K562 (cell line): ENCODE results near the gene TMEM156. TPM values are rescaled to one million over a fixed set of nuclear protein-coding genes. Genes with fewer than 3 reads are reported as not detected.

Experiments used
- ATAC-seq: fragments of 200-7000 bp; cut with Tn5 transposase; 3 replicates; pipeline ENCODE4 v1.9.1; 2020; ENCODE audit warnings: moderate library complexity
- BruUV-seq: library from RNA; stranded (reverse); fragments of 400-500 nt; replicated peaks from 2 replicates; lab custom pipeline; 2021; lab: Mats Ljungman, UMichigan
- CTCF ChIA-PET: fragments of 300-600 bp; formaldehyde crosslinking; extraction: SDS; loops from one replicate; lab custom pipeline; 2021; ENCODE audit warnings: low intra/inter-chr PET ratio; lab: Yijun Ruan, JAX
- POLR2A ChIA-PET: fragments of 300-600, 350-650 bp; sonication (Branson Sonifier 250); formaldehyde crosslinking; extraction: SDS; loops from one replicate; lab custom pipeline; 2021; ENCODE audit warnings: antibody characterized with exemption, inconsistent platforms; lab: Yijun Ruan, JAX
- DNase-seq, 4 experiments: peaks; one replicate each; pipeline versions ENCODE4 v3.0.0 to v3.0.0-alpha.2; 2011 to 2018; ENCODE audit warnings: low spot score in 3 of 4, mixed read lengths in 3 of 4; ENCODE audit errors: extremely low read depth in 1 of 4
- FAIRE-seq: peaks from 2 replicates; lab custom pipeline; 2011; peaks lifted over from hg19 to GRCh38; lab: Jason Lieb, UNC
- H2AFZ ChIP-seq: 2 replicates; pipeline ENCODE4 v1.6.0; 2011; ENCODE audit warnings: low read depth, low read length, control low read depth, inconsistent platforms
- H3K27ac ChIP-seq: fragments of 200-600 bp; 3 replicates; pipeline ENCODE4 v1.8.0; 2011; ENCODE audit warnings: low read depth, mild to moderate bottlenecking, control low read depth, inconsistent platforms, low read length, moderate library complexity, mixed read lengths; ENCODE audit errors: extremely low read depth
- H3K27me3 ChIP-seq, 2 experiments: fragments of 300-600 bp in 1 of 2; 2 replicates in 1 of 2; 3 replicates in 1 of 2; pipeline versions ENCODE4 v1.6.0 to v1.8.0; 2011; ENCODE audit warnings: inconsistent platforms in 2 of 2, low read length in 2 of 2, mild to moderate bottlenecking in 1 of 2, mixed read lengths in 1 of 2, moderate library complexity in 1 of 2; ENCODE audit not compliant: control insufficient read depth in 2 of 2, insufficient read depth in 2 of 2
- H3K36me3 ChIP-seq: fragments of 300-600 bp; 3 replicates; pipeline ENCODE4 v1.8.0; 2011; ENCODE audit warnings: mild to moderate bottlenecking, low read length, inconsistent platforms; ENCODE audit not compliant: control insufficient read depth, insufficient read depth
- H3K4me1 ChIP-seq, 2 experiments: fragments of 200-600 bp in 1 of 2; replicated peaks in 1 of 2; 2 replicates in 1 of 2; 3 replicates in 1 of 2; pipeline versions ENCODE4 v1.5.1 to v1.8.0; 2011; ENCODE audit warnings: inconsistent platforms in 2 of 2, low read length in 2 of 2, mild to moderate bottlenecking in 1 of 2, mixed read lengths in 1 of 2, moderate library complexity in 1 of 2; ENCODE audit not compliant: control insufficient read depth in 2 of 2, insufficient read depth in 2 of 2
- H3K4me2 ChIP-seq: 2 replicates; pipeline ENCODE4 v1.6.1; 2011; ENCODE audit warnings: low read length, control low read depth, inconsistent platforms, mixed read lengths; ENCODE audit not compliant: insufficient read depth
- H3K4me3 ChIP-seq: fragments of 200-600 bp; sonication (generic), shearing (Covaris generic); 2 replicates; pipeline ENCODE4 v1.5.1; 2016; ENCODE audit warnings: control low read depth, inconsistent platforms
- H3K79me2 ChIP-seq: fragments of 200-600 bp; 3 replicates; pipeline ENCODE4 v1.8.0; 2011; ENCODE audit warnings: low read length, inconsistent platforms; ENCODE audit not compliant: control insufficient read depth, insufficient read depth
- H3K9ac ChIP-seq, 2 experiments: 2 replicates each; pipeline versions ENCODE4 v1.6.0 to v1.6.1; 2011; ENCODE audit warnings: low read depth in 2 of 2, low read length in 2 of 2, control low read depth in 1 of 2, inconsistent platforms in 1 of 2, mild to moderate bottlenecking in 1 of 2, mixed read lengths in 1 of 2; ENCODE audit not compliant: insufficient read depth in 1 of 2
- H3K9me1 ChIP-seq: one replicate; pipeline ENCODE4 v1.6.0; 2011; ENCODE audit warnings: inconsistent platforms, mild to moderate bottlenecking, low read length, moderate library complexity; ENCODE audit not compliant: control insufficient read depth, insufficient read depth
- H3K9me3 ChIP-seq: replicated peaks from 2 replicates; pipeline ENCODE4 v1.5.1; 2011; ENCODE audit warnings: low read depth, low read length, inconsistent platforms; ENCODE audit not compliant: control insufficient read depth, insufficient read depth
- H4K20me1 ChIP-seq: replicated peaks from 2 replicates; pipeline ENCODE4 v1.6.1; 2011; ENCODE audit warnings: low read length, inconsistent platforms, mixed read lengths; ENCODE audit not compliant: control insufficient read depth, insufficient read depth
- CTCF ChIP-seq, 3 experiments: IDR thresholded peaks in 2 of 3; conservative IDR thresholded peaks in 1 of 3; 2 replicates each; pipeline ENCODE4 v1.5.1; 2011 to 2012; ENCODE audit warnings: low read length in 3 of 3, mild to moderate bottlenecking in 3 of 3, control low read depth in 2 of 3, improper control_type of control experiment in 1 of 3, inconsistent platforms in 1 of 3, low read depth in 1 of 3, mixed read lengths in 1 of 3, moderate library complexity in 1 of 3; ENCODE audit not compliant: insufficient read depth in 2 of 3
- HEY1 ChIP-seq: fragments of 250-450 bp; sonication (Bioruptor Pico); IDR thresholded peaks from 2 replicates; pipeline ENCODE4 v1.5.0; 2020; ENCODE audit warnings: mild to moderate bottlenecking, moderate library complexity, borderline replicate concordance
- JUNB ChIP-seq: fragments of 450-650 bp; formaldehyde crosslinking; conservative IDR thresholded peaks from 2 replicates; pipeline ENCODE4 v1.4.0; 2020; ENCODE audit warnings: mild to moderate bottlenecking
- KLF10 ChIP-seq: fragments of 250-450 bp; sonication (Bioruptor Pico); IDR thresholded peaks from 2 replicates; pipeline ENCODE4 v1.6.1; 2021; ENCODE audit warnings: matching md5 sums
- MTA3 ChIP-seq: fragments of 450-650 bp; formaldehyde crosslinking; IDR thresholded peaks from 2 replicates; pipeline ENCODE4 v1.6.1; 2017; ENCODE audit warnings: mild to moderate bottlenecking, borderline replicate concordance
- NR2F6 ChIP-seq: fragments of 450-650 bp; formaldehyde crosslinking; IDR thresholded peaks from 2 replicates; pipeline ENCODE4 v1.4.0; 2020; ENCODE audit warnings: mild to moderate bottlenecking
- PBX2 ChIP-seq, 2 experiments: IDR thresholded peaks in 1 of 2; conservative IDR thresholded peaks in 1 of 2; 2 replicates each; pipeline ENCODE4 v1.6.1; 2016; ENCODE audit warnings: low read depth in 2 of 2, mild to moderate bottlenecking in 1 of 2, missing compliant biosample characterization in 1 of 2, missing genetic modification characterization in 1 of 2, moderate library complexity in 1 of 2
- RB1 ChIP-seq: fragments of 450-650 bp; IDR thresholded peaks from 2 replicates; pipeline ENCODE4 v1.6.1; 2017; ENCODE audit warnings: low read depth, mild to moderate bottlenecking
- SPI1 ChIP-seq: IDR thresholded peaks from 2 replicates; pipeline ENCODE4 v1.6.1; 2011; ENCODE audit warnings: low read depth, low read length, control low read depth, borderline replicate concordance
- TAF15 ChIP-seq: fragments of 200-400 bp; formaldehyde crosslinking; IDR thresholded peaks from 2 replicates; pipeline ENCODE4 v1.6.1; 2017; ENCODE audit warnings: mild to moderate bottlenecking, low read depth, low read length, moderate library complexity
- ZNF785 ChIP-seq: fragments of 250-450 bp; sonication (Bioruptor Pico); IDR thresholded peaks from 2 replicates; pipeline ENCODE4 v1.4.0; 2020; ENCODE audit warnings: mild to moderate bottlenecking
- ZSCAN29 ChIP-seq: fragments of 450-650 bp; IDR thresholded peaks from 2 replicates; pipeline ENCODE4 v1.6.1; 2017
- WGBS: fragments of 100-300 bp; shearing (Covaris generic); methylation state at CpG from one replicate; pipeline ENCODE4 v1.1.6; 2016; ENCODE audit warnings: low coverage, mixed read lengths; ENCODE audit not compliant: insufficient coverage; ENCODE audit errors: missing lambda C conversion rate; 5-methylcytosine and 5-hydroxymethylcytosine counted together
- in situ Hi-C: fragments of 300-500 bp; cut with MboI; formaldehyde crosslinking; loops from 4 replicates; pipeline ENCODE4 v1.15.0; 2018; ENCODE audit warnings: inconsistent platforms, mixed read lengths
- intact Hi-C: fragments of 100-400 bp; cut with micrococcal nuclease; formaldehyde crosslinking; loops from 2 replicates; pipeline ENCODE4 v1.14.2; 2022
- polyA plus RNA-seq, 8 experiments: library from polyadenylated mRNA; depleted of rRNA in 4 of 8; stranded (reverse) in 5 of 8; unstranded in 3 of 8; fragments of >200 nt; fragmentation: Nextera tagmentation in 2 of 8; fragmentation: Illumina TruSeq in 1 of 8; extraction: Ambion mirVana in 2 of 8; extraction: Trizol in 1 of 8; gene quantifications; 2 replicates each; pipeline versions ENCODE4 v1.2.1 to v1.2.3, GENCODE V29; 2011 to 2014; ENCODE audit warnings: inconsistent platforms in 1 of 8, missing spikeins in 1 of 8
- total RNA-seq, 7 experiments: library from RNA; depleted of rRNA in 6 of 7; stranded (reverse); fragments of >200 nt in 6 of 7; fragmentation: Illumina TruSeq in 2 of 7; extraction: Trizol in 2 of 7; gene quantifications; 2 replicates each; pipeline versions ENCODE4 v1.2.1 to v1.2.3, GENCODE V29; 2011 to 2021; ENCODE audit warnings: low replicate concordance in 1 of 7

The TMEM156 gene
- total and polyA plus RNA-seq, 9 of the 15 experiments (the other 6 are each of a cell fraction or from before 2014, with no cell fraction given): 3.5 to 9.6 (median 6.4) TPM

GRCh38 chr4:39067451-39067850 lies 35.2 kb upstream of the TMEM156 start:
- FAIRE-seq (no peak), DNase-seq (no peak), ATAC-seq (no peak)
- H3K27ac ChIP-seq: no peak overlapping the region
- H3K9ac ChIP-seq: no peak overlapping the region
- H3K79me2 ChIP-seq: no peaks in the 10 kb centered on the region
- H3K36me3 ChIP-seq: no peaks in the 10 kb centered on the region
- H3K4me1 ChIP-seq: peaks cover 0 to 7% of the 10 kb centered on the region in 2 experiments; a peak in 1 of 5 replicates
- 86% methylated on average over 3 of the region's 3 CpGs for whole genome bisulfite sequencing
- H3K27me3 ChIP-seq: no peaks in the 10 kb centered on the region
- H3K9me1 ChIP-seq: no peaks in the 10 kb centered on the region
- no peak overlapping the region for H2AFZ ChIP-seq
- intact Hi-C loops: no loop called here
- no peak for TF ChIP-seq JUNB (CRISPR knock-in tag)
- TF ChIP-seq MTA3: no peak
- no peak for TF ChIP-seq RB1
- no peak for TF ChIP-seq TAF15
- ChIA-PET POLR2A (interaction anchor here (1.1 kb wide), 1 partner anchor 9 kb away, joined by 4 read pairs; no protein-coding TSS in a partner anchor), CTCF (no interaction called here)
- BruUV-seq: no TSS peak
- no peak overlapping the region for H3K4me2 ChIP-seq
- H4K20me1 ChIP-seq: no peaks in the 10 kb centered on the region
- no peak overlapping the region for H3K4me3 ChIP-seq
- no peaks in the 10 kb centered on the region for H3K9me3 ChIP-seq
- in situ Hi-C loops: no loop called here

- Histone ChIP-seq H2AFZ (no peak overlapping the region), H3K4me1 (peaks cover 0 to 7% of the 10 kb centered on the region in 2 experiments; a peak in 1 of 5 replicates), H3K9me1 (no peaks in the 10 kb centered on the region), H3K4me3 (no peak overlapping the region), H3K9ac (no peak overlapping the region), H3K27me3 (no peaks in the 10 kb centered on the region), H3K4me2 (no peak overlapping the region), H3K9me3 (no peaks in the 10 kb centered on the region), H3K36me3 (no peaks in the 10 kb centered on the region), H3K79me2 (no peaks in the 10 kb centered on the region), H4K20me1 (no peaks in the 10 kb centered on the region), H3K27ac (no peak overlapping the region)
- in situ Hi-C loops (no loop called here), intact Hi-C loops (no loop called here)
- ATAC-seq (no peak), DNase-seq (no peak), FAIRE-seq (no peak)
- no TSS peak for BruUV-seq
- WGBS: 74% methylated on average over 2 of the region's 2 CpGs
- CTCF ChIA-PET: no interaction called here
- TF ChIP-seq HEY1 (no peak), ZSCAN29 (no peak), PBX2 (CRISPR knock-in tag; IDR thresholded peaks at IDR 0.05; ENCODE audit: low read depth) (no peak), PBX2 (tag; conservative IDR thresholded peaks at IDR 0.05; ENCODE audit: low read depth) (no peak), NR2F6 (CRISPR knock-in tag) (no peak), JUNB (CRISPR knock-in tag) (no peak), ZNF785 (CRISPR knock-in tag) (no peak), KLF10 (CRISPR knock-in tag) (no peak), SPI1 (no peak), CTCF (IDR thresholded peaks at IDR 0.05 in 2 of 3, conservative IDR thresholded peaks at IDR 0.05 in 1 of 3; ENCODE audit: insufficient read depth in 2 of 3, low read depth in 1 of 3, low read length in 3 of 3) (no peak)
- POLR2A ChIA-PET: interaction anchor here (1.1 kb wide), 1 partner anchor 8 kb away, joined by 4 read pairs; no protein-coding TSS in a partner anchor
Observed at GRCh38 chr4:39067031-39067430, 34.8 kb upstream of the TMEM156 start.
